PC-3 (cell line): ENCODE data around the gene HIPK3.

ENCODE experiments used
- EZH2 ChIP-seq: fragments of 300-600 bp; sonication (generic); IDR thresholded peaks from one replicate; pipeline ENCODE4 v1.6.1; 2017; ENCODE audit warnings: antibody characterized with exemption, mild to moderate bottlenecking, low read length; ENCODE audit not compliant: unreplicated experiment
- EZH2phosphoT487 ChIP-seq: fragments of 300-600 bp; sonication (generic); IDR thresholded peaks from 2 replicates; pipeline ENCODE4 v1.6.1; 2018; ENCODE audit warnings: mild to moderate bottlenecking, antibody characterized with exemption, low read length, borderline replicate concordance
- TF ChIP-seq, protein P1 (sequence below): fragments of 300-600 bp; sonication (generic); conservative IDR thresholded peaks from 2 replicates; pipeline ENCODE4 v1.5.1; 2017; ENCODE audit warnings: antibody characterized with exemption, low read depth, mild to moderate bottlenecking, low read length

DNA sequence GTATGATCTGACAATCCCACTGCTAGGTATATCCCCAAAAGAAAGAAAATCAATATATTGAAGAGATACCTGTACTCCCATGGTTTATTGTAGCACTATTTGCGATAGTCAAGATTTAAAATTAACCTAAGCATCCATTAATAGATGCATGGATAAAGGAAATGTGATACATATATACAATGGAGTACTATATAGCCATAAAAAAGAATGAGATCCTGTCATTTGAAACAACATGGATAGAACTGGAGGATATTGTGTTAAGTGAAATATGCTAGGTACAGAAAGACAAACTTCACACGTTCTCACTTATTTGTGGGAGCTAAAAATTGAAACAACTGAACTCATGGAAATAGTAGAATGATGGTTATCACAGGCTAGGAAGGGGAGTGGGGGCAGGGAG is 14.6 kb upstream of the HIPK3 start:
- TF ChIP-seq, protein P1, sequence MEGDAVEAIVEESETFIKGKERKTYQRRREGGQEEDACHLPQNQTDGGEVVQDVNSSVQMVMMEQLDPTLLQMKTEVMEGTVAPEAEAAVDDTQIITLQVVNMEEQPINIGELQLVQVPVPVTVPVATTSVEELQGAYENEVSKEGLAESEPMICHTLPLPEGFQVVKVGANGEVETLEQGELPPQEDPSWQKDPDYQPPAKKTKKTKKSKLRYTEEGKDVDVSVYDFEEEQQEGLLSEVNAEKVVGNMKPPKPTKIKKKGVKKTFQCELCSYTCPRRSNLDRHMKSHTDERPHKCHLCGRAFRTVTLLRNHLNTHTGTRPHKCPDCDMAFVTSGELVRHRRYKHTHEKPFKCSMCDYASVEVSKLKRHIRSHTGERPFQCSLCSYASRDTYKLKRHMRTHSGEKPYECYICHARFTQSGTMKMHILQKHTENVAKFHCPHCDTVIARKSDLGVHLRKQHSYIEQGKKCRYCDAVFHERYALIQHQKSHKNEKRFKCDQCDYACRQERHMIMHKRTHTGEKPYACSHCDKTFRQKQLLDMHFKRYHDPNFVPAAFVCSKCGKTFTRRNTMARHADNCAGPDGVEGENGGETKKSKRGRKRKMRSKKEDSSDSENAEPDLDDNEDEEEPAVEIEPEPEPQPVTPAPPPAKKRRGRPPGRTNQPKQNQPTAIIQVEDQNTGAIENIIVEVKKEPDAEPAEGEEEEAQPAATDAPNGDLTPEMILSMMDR: no peak
- TF ChIP-seq EZH2: no peak
- TF ChIP-seq EZH2phosphoT487: no peak
